DMS114 treated with DMSO at 0.1 percent for 48 hours (cell line): ENCODE results near the gene GRID2.

Source experiments
- DNase-seq: peaks from one replicate; lab custom pipeline; 2025; ENCODE audit not compliant: unreplicated experiment; lab: John Stamatoyannopoulos, UW

Gene GRID2

GRCh38 chr4:92521941-92522340, 218.2 kb downstream of the GRID2 start:
- DNase-seq = no peak

- no peak for DNase-seq
These were observed 218.6 kb downstream of the GRID2 start for GRCh38 chr4:92522356-92522755.

GRCh38 chr4:92524131-92524530, 220.4 kb downstream of the GRID2 start:
- no peak for DNase-seq

GRCh38 chr4:92528541-92528940, 224.8 kb downstream of the GRID2 start:
- no peak for DNase-seq

GRCh38 chr4:92529510-92529909, 225.7 kb downstream of the GRID2 start:
- DNase-seq = no peak

- no peak for DNase-seq
These were observed 231.8 kb downstream of the GRID2 start for GRCh38 chr4:92535599-92535998.

- no peak for DNase-seq
These were observed 247.8 kb downstream of the GRID2 start for GRCh38 chr4:92551616-92552015.

- DNase-seq = no peak
These were observed 262.5 kb downstream of the GRID2 start for GRCh38 chr4:92566269-92566668.

GRCh38 chr4:92580816-92581215, 277.1 kb downstream of the GRID2 start:
- DNase-seq = no peak

- DNase-seq = no peak
These were observed 295.3 kb downstream of the GRID2 start for GRCh38 chr4:92599044-92599443.

- no peak for DNase-seq
These were observed 296.9 kb downstream of the GRID2 start for GRCh38 chr4:92600638-92601037.

- no peak for DNase-seq
These were observed 302.5 kb downstream of the GRID2 start for GRCh38 chr4:92606227-92606626.

- no peak for DNase-seq
These were observed 311.3 kb downstream of the GRID2 start for GRCh38 chr4:92615049-92615448.

GRCh38 chr4:92618968-92619367, 315.2 kb downstream of the GRID2 start:
- DNase-seq = no peak

GRCh38 chr4:92629302-92629701, 325.5 kb downstream of the GRID2 start:
- DNase-seq = no peak

- DNase-seq = no peak
These were observed 331.1 kb downstream of the GRID2 start for GRCh38 chr4:92634882-92635281.

GRCh38 chr4:92636038-92636806, 332.5 kb downstream of the GRID2 start:
- DNase-seq = no peak

- no peak for DNase-seq
These were observed 337.6 kb downstream of the GRID2 start for GRCh38 chr4:92641409-92641808.

- DNase-seq = no peak
These were observed 343.1 kb downstream of the GRID2 start for GRCh38 chr4:92646826-92647225.

GRCh38 chr4:92651536-92651935, 347.8 kb downstream of the GRID2 start:
- DNase-seq = no peak

GRCh38 chr4:92654084-92654483, 350.3 kb downstream of the GRID2 start:
- DNase-seq = no peak

- DNase-seq = no peak
These were observed 353.9 kb downstream of the GRID2 start for GRCh38 chr4:92657695-92658094.

GRCh38 chr4:92658318-92658717, 354.6 kb downstream of the GRID2 start:
- DNase-seq = no peak
